Naive B cell (primary cell): ENCODE data around the gene DNAAF2. TPM values are rescaled to one million over a fixed set of nuclear protein-coding genes. Genes with fewer than 3 reads are reported as not detected.
"Not testable (repeated sequence)": the region's sequence is repeated elsewhere in the genome, so short reads cannot be mapped to it uniquely, and the experiment has no call there.

Experiments
- ATAC-seq, 2 donors: fragments of 150-1000 bp; cut with Tn5 transposase; 2 replicates each; pipeline ENCODE4 v1.10.0; 2021; ENCODE audit warnings: low read depth in 2 of 2, mild to moderate bottlenecking in 2 of 2, moderate library complexity in 2 of 2
- DNase-seq: peaks from one replicate; pipeline ENCODE4 v3.0.0; 2022
- H3K27ac Mint-ChIP-seq, 6 donors: one replicate each; pipeline ENCODE4 v1.8.0; 2020 to 2022; ENCODE audit warnings: mild to moderate bottlenecking in 6 of 6, mixed read lengths in 6 of 6, moderate library complexity in 5 of 6, inconsistent platforms in 2 of 6
- H3K27me3 Mint-ChIP-seq, 3 donors: one replicate each; pipeline ENCODE4 v1.8.0; 2021 to 2022; ENCODE audit warnings: mixed read lengths in 3 of 3, mild to moderate bottlenecking in 1 of 3
- H3K36me3 Mint-ChIP-seq, 2 donors: one replicate each; pipeline ENCODE4 v1.8.0; 2020 to 2022; ENCODE audit warnings: mixed read lengths in 2 of 2, inconsistent platforms in 1 of 2, mild to moderate bottlenecking in 1 of 2
- H3K4me1 Mint-ChIP-seq, 3 donors: one replicate each; pipeline ENCODE4 v1.8.0; 2020 to 2022; ENCODE audit warnings: mixed read lengths in 3 of 3, inconsistent platforms in 1 of 3, mild to moderate bottlenecking in 1 of 3, moderate library complexity in 1 of 3
- H3K4me3 Mint-ChIP-seq, 8 donors: one replicate each; pipeline ENCODE4 v1.8.0; 2020 to 2022; ENCODE audit warnings: mild to moderate bottlenecking in 8 of 8, mixed read lengths in 8 of 8, moderate library complexity in 8 of 8, inconsistent platforms in 2 of 8
- H3K9me3 Mint-ChIP-seq, 7 donors: one replicate each; pipeline ENCODE4 v1.8.0; 2020 to 2022; ENCODE audit warnings: mixed read lengths in 7 of 7, mild to moderate bottlenecking in 5 of 7, inconsistent platforms in 2 of 7, moderate library complexity in 1 of 7
- polyA plus RNA-seq, 6 donors: library from polyadenylated mRNA; unstranded; fragments of 300-500 nt; fragmentation: Illumina TruSeq; gene quantifications; one replicate each; pipeline ENCODE4 v1.2.3, GENCODE V29; 2021; ENCODE audit warnings: low read depth in 6 of 6

The DNAAF2 gene
- polyA plus RNA-seq, 6 donors from 2014 or later: 16.1 to 28.3 (median 24.8) TPM

DNA sequence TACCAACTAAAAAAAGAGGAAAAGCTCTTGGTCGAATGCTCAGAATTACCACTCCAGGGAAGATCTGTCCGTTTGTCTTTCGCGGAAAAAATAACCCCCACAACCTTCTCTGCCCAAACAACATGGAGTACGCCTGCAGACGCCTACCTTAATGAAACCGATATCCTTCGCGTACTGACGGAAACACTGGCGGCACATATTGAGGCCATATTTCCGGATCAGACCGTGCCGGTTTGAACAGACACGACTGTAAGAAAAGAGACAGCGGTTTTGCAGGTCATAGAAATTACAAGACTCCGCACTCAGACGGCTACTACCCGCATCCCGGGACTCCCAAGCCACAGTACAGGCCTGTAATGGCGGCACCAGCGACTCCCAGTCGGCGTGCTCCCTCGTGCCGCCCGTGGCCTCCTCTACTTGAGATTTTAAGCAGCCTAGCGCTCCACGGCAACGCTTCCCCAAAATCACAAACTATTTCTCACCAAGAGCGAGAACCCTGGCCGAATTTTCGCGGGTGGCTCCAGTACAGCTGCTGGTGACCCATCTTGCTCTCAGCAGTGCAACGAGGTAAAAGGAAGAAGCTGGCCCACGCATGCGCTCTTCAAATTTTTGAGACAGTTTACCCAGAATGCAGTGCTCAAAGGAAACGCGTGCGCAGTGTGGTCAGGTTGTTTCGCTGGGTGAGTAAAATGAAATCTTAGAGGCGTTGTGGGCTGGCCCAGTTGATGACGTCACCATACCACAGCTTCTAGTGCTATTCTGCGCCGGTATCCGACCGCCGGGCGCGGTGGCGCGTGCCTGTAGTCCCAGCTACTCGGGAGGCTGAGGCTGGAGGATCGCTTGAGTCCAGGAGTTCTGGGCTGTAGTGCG lies 49.0 kb downstream of the DNAAF2 start, which contains the start of gene RPS29:
Gene RPS29 (minus strand): TSS at position 578 of the 870 bp plus-strand sequence. CDS start 34 bp downstream, at position 544.
- DNase-seq (peak; percentile 98), ATAC-seq (peak; percentile 90)
- Mint-ChIP-seq H3K4me3 (peak within 1 kb of the TSS; percentile 90 to 99 (median 98)), H3K9me3 (peaks cover 0 to 2% (median 0%) of the 10 kb centered on the region in 7 donors), H3K36me3 (peaks cover 0 to 19% of the 10 kb centered on the region in 2 donors), H3K4me1 (peaks cover 31 to 55% (median 46%) of the 10 kb centered on the region in 3 donors), H3K27me3 (no peaks in the 10 kb centered on the region), H3K27ac (peak within 1 kb of the TSS; percentile 96 to 99 (median 99))

DNA sequence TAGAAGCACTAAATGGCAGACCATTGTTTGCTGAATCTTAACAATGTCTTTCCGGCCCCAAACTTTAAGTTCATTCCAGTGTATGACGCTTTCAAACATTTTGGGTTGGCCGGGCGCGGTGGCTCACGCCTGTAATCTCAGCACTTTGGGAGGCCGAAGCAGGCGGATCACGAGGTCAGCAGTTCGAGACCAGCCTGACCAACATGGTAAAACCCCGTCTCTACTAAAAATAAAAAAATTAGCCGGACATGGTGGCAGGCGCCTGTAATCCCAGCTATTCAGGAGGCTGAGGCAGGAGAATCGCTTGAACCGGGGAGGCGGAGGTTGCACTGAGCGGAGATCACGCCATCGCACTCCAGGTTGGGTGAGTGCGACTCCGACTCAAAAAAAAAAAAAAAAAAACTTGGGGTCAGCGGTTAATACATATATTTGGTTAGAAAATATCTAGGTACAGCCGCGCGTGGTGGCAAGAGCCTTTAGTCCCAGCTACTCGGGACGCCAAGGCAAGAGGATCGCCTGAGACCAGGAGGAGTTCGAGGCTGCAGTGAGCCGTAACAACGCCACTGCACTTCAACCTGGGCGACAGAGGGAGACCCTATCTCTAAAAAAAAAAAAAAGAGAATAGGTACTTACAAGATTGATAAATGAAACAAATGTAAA lies 49.9 kb downstream of the DNAAF2 start:
- DNase-seq, H3K9me3 Mint-ChIP-seq, H3K27me3 Mint-ChIP-seq, ATAC-seq: not testable (repeated sequence)
- Mint-ChIP-seq H3K27ac (peak overlapping the region; percentile 93 to 99 (median 98)), H3K4me1 (peaks cover 35 to 60% (median 51%) of the 10 kb centered on the region in 3 donors), H3K4me3 (peak overlapping the region; percentile 90 to 99 (median 98)), H3K36me3 (peaks cover 0 to 19% of the 10 kb centered on the region in 2 donors)

DNA sequence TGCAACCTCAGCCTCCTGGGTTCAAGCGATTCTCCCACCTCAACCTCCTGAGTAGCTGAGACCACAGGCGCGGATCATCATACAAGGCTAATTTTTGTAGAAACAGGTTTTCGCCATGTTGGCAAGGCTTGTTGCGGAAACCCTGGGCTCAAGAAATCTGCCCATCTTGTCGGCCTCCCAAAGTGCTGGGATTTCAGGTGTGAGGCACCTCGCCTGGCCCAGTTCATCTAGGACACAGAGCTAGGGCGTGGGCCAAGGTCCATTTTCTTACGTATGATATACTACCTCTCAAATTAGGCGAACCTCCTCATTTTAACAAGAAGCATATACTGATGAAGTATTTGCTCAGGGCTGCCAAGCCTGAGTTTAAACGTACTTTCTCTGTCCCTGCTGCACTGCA lies 51.0 kb downstream of the DNAAF2 start:
- H3K4me3 Mint-ChIP-seq: peak overlapping the region in 7 of 8 donors; percentile 90 to 99 (median 97)
- H3K36me3 Mint-ChIP-seq: peaks cover 0 to 19% of the 10 kb centered on the region in 2 donors
- no peaks in the 10 kb centered on the region for H3K27me3 Mint-ChIP-seq
- H3K4me1 Mint-ChIP-seq: peaks cover 38 to 69% (median 55%) of the 10 kb centered on the region in 3 donors
- DNase-seq (no peak), ATAC-seq (no peak)
- H3K9me3 Mint-ChIP-seq: peaks cover 0 to 2% (median 0%) of the 10 kb centered on the region in 7 donors
- H3K27ac Mint-ChIP-seq: peak overlapping the region in 5 of 6 donors; percentile 37 to 98 (median 59)

DNA sequence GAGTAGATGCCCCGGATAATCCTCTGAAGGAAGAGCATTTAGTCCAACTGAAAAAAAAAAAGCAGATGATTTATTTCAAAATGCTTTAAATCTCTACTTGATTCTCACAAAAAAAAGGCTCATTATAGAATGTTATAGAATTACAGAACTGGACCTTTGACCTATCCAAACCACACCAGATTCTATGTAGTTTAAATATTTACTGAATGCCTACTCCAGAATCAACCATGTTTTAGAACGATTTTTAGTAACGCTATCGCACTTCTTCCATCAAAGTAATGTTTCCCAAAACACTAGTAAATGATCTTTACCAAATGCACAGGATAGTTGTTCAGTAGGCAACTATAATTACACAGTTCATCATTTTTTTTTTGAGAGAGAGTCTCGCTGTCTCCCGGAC lies 51.4 kb downstream of the DNAAF2 start:
- Mint-ChIP-seq H3K4me3 (peak overlapping the region in 6 of 8 donors; percentile 70 to 99 (median 97)), H3K27me3 (no peaks in the 10 kb centered on the region), H3K9me3 (peaks cover 0 to 2% (median 0%) of the 10 kb centered on the region in 7 donors), H3K27ac (peak overlapping the region in 3 of 6 donors; percentile 59 to 98 (median 89)), H3K36me3 (peaks cover 0 to 19% of the 10 kb centered on the region in 2 donors), H3K4me1 (peaks cover 38 to 71% (median 55%) of the 10 kb centered on the region in 3 donors)
- ATAC-seq: no peak
- no peak for DNase-seq

DNA sequence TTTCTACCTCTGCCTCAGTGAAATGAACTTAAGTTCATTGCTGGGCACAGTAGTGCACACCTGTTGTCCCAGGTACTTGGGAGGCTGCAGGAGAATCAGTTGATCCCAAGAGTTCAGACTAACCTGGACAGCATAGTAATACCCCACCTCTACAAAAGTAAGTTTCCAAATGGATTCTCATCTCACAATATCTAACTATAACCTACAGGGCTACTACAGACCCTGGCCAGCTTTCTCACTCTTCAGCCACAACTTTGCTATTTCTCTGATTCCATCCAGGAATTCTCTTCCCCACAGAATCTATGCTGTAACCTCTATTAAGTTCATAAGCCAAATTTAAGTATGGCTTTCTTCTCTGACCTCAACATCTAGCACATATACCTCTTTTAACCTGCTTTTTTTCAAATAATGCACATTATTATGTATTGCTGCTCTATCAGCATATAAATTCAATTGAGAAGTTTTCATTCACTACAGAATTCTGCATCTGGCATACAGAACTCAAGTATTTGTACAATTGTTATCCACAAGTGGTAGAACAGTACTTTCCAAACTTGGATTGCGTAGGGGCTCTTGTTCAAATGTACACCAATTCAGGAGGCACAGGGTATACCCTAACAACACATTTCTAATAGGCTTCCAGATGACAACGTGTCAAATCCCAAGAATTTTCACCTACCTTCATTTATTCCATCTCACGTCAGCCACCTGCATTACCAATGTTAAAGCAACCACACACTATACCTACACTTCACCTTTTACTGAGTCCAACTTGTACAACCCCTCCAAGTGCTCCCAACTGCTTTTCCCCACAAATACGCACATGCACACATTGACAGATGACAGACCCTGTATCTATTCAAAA lies 52.7 kb downstream of the DNAAF2 start:
- peak overlapping the region in 3 of 8 donors; percentile 5 to 99 (median 46) for H3K4me3 Mint-ChIP-seq
- DNase-seq: no peak
- H3K27me3 Mint-ChIP-seq: no peaks in the 10 kb centered on the region
- no peak for ATAC-seq
- peaks cover 43 to 77% (median 61%) of the 10 kb centered on the region in 3 donors for H3K4me1 Mint-ChIP-seq
- H3K27ac Mint-ChIP-seq: peak overlapping the region in 5 of 6 donors; percentile 32 to 98 (median 73)
- H3K9me3 Mint-ChIP-seq: peaks cover 0 to 2% (median 0%) of the 10 kb centered on the region in 7 donors
- H3K36me3 Mint-ChIP-seq: peaks cover 5 to 19% of the 10 kb centered on the region in 2 donors

DNA sequence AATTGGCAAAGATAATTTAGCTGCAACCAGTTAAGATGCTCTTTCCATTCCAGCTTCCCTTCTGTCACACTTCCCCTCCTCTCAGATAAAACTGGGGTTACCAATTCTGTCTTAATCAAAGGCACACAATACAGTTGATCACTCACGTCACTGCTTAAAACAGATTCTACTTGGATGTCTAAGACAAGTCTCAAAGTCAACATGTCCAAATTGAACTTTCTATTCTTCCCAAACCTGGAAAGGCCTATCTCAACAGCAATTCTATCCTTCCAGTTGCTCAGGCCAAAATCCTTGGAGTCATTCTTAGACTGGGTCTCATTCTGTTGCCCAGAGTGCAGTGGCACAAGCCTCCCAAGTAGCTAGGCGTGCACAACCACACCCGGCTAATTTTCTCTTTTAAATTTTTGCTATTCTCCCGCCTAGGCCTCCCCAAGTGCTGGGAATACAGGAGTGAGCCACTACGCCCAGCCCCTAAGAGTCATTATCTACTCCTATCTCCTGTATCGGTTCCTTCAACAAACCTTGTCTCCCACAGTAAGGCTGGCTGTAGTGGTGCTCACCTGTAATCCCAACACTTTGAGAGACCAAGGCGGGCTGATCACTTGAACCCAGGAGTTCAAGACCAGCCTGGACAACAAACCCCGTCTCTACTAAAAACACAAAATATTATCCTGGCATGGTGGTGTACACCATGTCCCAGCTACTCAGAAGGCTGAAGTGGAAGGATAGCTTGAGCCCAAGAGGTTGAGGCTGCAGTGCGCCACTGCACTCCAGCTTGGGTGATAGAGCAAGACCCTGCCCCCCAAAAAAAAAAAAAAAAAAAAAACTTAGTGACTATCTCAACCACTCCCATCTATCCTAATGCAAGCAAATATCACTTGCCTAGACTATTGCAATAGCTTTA lies 53.6 kb downstream of the DNAAF2 start:
- H3K27ac Mint-ChIP-seq: peak overlapping the region in 5 of 6 donors; percentile 32 to 98 (median 79)
- H3K36me3 Mint-ChIP-seq: peaks cover 6 to 19% of the 10 kb centered on the region in 2 donors
- no peak for DNase-seq
- H3K9me3 Mint-ChIP-seq: peaks cover 0 to 1% (median 0%) of the 10 kb centered on the region in 7 donors
- peak overlapping the region in 2 of 8 donors; percentile 7 to 99 for H3K4me3 Mint-ChIP-seq
- ATAC-seq: no peak
- no peaks in the 10 kb centered on the region for H3K27me3 Mint-ChIP-seq
- H3K4me1 Mint-ChIP-seq: peaks cover 43 to 73% (median 60%) of the 10 kb centered on the region in 3 donors

DNA sequence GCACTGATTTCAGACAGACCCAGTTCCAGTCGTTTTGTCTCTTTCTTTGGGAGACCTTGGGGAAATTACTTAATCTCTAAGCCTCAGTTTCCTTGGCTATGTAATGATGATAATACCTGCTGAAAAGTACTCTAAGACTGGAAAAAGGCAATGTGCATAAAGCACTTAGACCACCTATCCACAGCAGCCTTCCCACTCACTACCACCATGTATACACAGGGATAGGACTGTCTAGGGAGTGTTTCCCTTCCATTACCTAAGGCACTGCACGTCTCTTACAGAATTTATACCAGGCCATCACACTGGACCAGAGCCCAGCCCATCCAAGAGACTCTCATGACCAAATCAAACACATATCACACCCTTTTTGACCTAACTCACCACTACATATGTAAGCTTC lies 55.2 kb downstream of the DNAAF2 start:
- ATAC-seq (no peak), DNase-seq (no peak)
- Mint-ChIP-seq H3K4me3 (peak overlapping the region in 1 of 8 donors; percentile 35), H3K9me3 (no peaks in the 10 kb centered on the region), H3K36me3 (peaks cover 6 to 15% of the 10 kb centered on the region in 2 donors), H3K4me1 (peaks cover 31 to 60% (median 45%) of the 10 kb centered on the region in 3 donors), H3K27me3 (no peaks in the 10 kb centered on the region), H3K27ac (peak overlapping the region in 3 of 6 donors; percentile 27 to 64 (median 39))

DNA sequence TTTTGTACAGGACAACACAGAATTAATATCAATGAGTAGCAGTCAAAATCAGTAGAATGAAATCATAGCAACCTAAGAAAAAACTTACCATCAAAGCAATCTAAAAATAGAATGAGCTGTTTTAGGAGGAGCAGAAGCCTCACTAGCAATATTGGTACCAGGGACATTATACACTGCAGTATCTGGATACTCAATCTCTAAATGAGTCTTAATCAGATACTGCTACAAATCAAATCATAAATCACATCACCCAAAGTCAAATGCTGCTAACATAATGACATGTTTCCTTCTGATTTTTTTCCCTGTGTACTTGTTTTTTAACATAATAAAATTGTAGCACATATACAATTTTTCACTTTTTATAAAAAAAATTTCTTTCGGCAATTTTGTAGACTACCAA lies 56.9 kb downstream of the DNAAF2 start:
- Mint-ChIP-seq H3K27ac (peak overlapping the region in 1 of 6 donors; percentile 78), H3K4me3 (no peak overlapping the region), H3K4me1 (peaks cover 28 to 43% (median 35%) of the 10 kb centered on the region in 3 donors), H3K36me3 (peaks cover 7 to 18% of the 10 kb centered on the region in 2 donors), H3K27me3 (no peaks in the 10 kb centered on the region), H3K9me3 (no peaks in the 10 kb centered on the region)
- ATAC-seq (no peak), DNase-seq (no peak)

Other genes starting within 250 kb of the DNAAF2 start
- 1,000 to 10,000 TPM; 5,522 to 9,273 (median 8,580) TPM for gene RPS29, start 48.9 kb downstream of the DNAAF2 start, polyA plus RNA-seq
- gene LRR1, start 36.3 kb downstream of the DNAAF2 start, polyA plus RNA-seq: 10 to 100 TPM in 3 of 6 donors, 1 to 10 TPM in 3; 9.1 to 13.5 (median 10.1) TPM
- 100 to 1,000 TPM; 384 to 554 (median 508) TPM for gene RPL36AL, start 14.6 kb downstream of the DNAAF2 start, polyA plus RNA-seq
- gene MGAT2, start 14.4 kb downstream of the DNAAF2 start, polyA plus RNA-seq: 10 to 100 TPM; 27.7 to 33.8 (median 30.0) TPM
- 1 to 10 TPM in 4 of 6 donors, under 1 TPM in 2; 0.34 to 4.7 (median 1.2) TPM for gene POLE2, start 53.0 kb upstream of the DNAAF2 start, polyA plus RNA-seq
- gene KLHDC1, start 57.9 kb upstream of the DNAAF2 start, polyA plus RNA-seq: 1 to 10 TPM in 5 of 6 donors, not detected in 1; 2.4 to 4.7 (median 3.1) TPM
- 10 to 100 TPM; 58.0 to 91.4 (median 80.0) TPM for gene KLHDC2, start 132.9 kb upstream of the DNAAF2 start, polyA plus RNA-seq
- 10 to 100 TPM; 42.8 to 80.8 (median 50.0) TPM for gene NEMF, start 217.5 kb upstream of the DNAAF2 start, polyA plus RNA-seq